H1 (cell line): ENCODE measurements around the gene TMEM108. TPM values are rescaled to one million over a fixed set of nuclear protein-coding genes. Genes with fewer than 3 reads are reported as not detected.

Experiments
- CHD7 ChIP-seq: fragments of 300-600 bp; sonication (generic); IDR thresholded peaks from 2 replicates; pipeline ENCODE4 v1.7.1; 2012; ENCODE audit warnings: low read length, moderate library complexity, mild to moderate bottlenecking, inconsistent platforms; ENCODE audit not compliant: insufficient replicate concordance
- CREB1 ChIP-seq: IDR thresholded peaks from 2 replicates; pipeline ENCODE4 v1.6.1; 2012; ENCODE audit warnings: inconsistent platforms
- EGR1 ChIP-seq: IDR thresholded peaks from 2 replicates; pipeline ENCODE4 v1.6.1; 2011; ENCODE audit warnings: low read depth, low read length, borderline replicate concordance
- RAD21 ChIP-seq, 2 experiments: IDR thresholded peaks in 1 of 2; conservative IDR thresholded peaks in 1 of 2; 2 replicates each; pipeline ENCODE4 v1.6.1; 2011; ENCODE audit warnings: low read depth in 2 of 2, low read length in 2 of 2, improper control_type of control experiment in 1 of 2, inconsistent platforms in 1 of 2, mild to moderate bottlenecking in 1 of 2, moderate library complexity in 1 of 2
- polyA plus RNA-seq, 7 experiments: library from polyadenylated mRNA; depleted of rRNA in 3 of 7; stranded (reverse) in 5 of 7; unstranded in 2 of 7; fragments of >200 nt in 5 of 7; fragments of 200-250 nt in 2 of 7; gene quantifications; 1 replicate in 5 of 7; 2 replicates in 1 of 7; 4 replicates in 1 of 7; pipeline versions ENCODE4 v1.2.1 to v1.2.3, GENCODE V29; 2011 to 2013; ENCODE audit warnings: missing spikeins in 2 of 7, mixed read lengths in 2 of 7
- total RNA-seq: library from RNA; stranded (reverse); fragmentation: NEBNext Ultra II Directional; extraction: Animal tissue kit (Norgen Biotek cat#: 25700); gene quantifications from 2 replicates; pipeline ENCODE4 v1.2.1, GENCODE V29; 2021

The TMEM108 gene
- total and polyA plus RNA-seq, 2 of the 8 experiments (the other 6 are each of a cell fraction or from before 2014, with no cell fraction given): 14.3 to 16.2 TPM

- TF ChIP-seq EGR1 (no peak), CREB1 (no peak), RAD21 (IDR thresholded peaks at IDR 0.05 in 1 of 2, conservative IDR thresholded peaks at IDR 0.05 in 1 of 2; ENCODE audit: low read depth in 2 of 2, low read length in 2 of 2) (no peak), CHD7 (no peak)
- TF ChIP-seq, all 59 proteins: peak for 0
These were observed 81.0 kb downstream of the TMEM108 start (continued) for GRCh38 chr3:133119176-133119575.
